Right renal pelvis (tissue), 4 donors: Measurements from ENCODE around the gene L3MBTL1. TPM values are rescaled to one million over a fixed set of nuclear protein-coding genes. Genes with fewer than 3 reads are reported as not detected.

Experiments used
- DNase-seq, 4 donors: peaks; one replicate each; pipeline ENCODE4 v3.0.0-alpha.2; 2013; ENCODE audit warnings: low read depth in 4 of 4, low spot score in 3 of 4, missing footprints in 1 of 4
- polyA plus RNA-seq, 4 donors: library from polyadenylated mRNA; unstranded; fragments of 120-200 nt; gene quantifications; one replicate each; pipeline ENCODE4 v1.2.1, GENCODE V29; 2013; ENCODE audit not compliant: insufficient read length in 4 of 4

Gene L3MBTL1
- polyA plus RNA-seq, 4 donors, result 12.4 to 18.7 (median 13.8) TPM

GRCh38 chr20:43554369-43554768, 46.9 kb downstream of the L3MBTL1 start:
- no peak for DNase-seq

GRCh38 chr20:43558412-43559146, 51.1 kb downstream of the L3MBTL1 start, which contains the start of gene SGK2:
Gene SGK2 (plus strand): TSS chr20:43559027. CDS start chr20:43566496, 7,469 bp downstream.
- DNase-seq, result peak; percentile 47 to 74 (median 66)

GRCh38 chr20:43559147-43559987, 51.9 kb downstream of the L3MBTL1 start:
- DNase-seq, result no peak

GRCh38 chr20:43560974-43561373, 53.5 kb downstream of the L3MBTL1 start:
- no peak for DNase-seq

GRCh38 chr20:43563429-43563828, 55.9 kb downstream of the L3MBTL1 start:
- no peak for DNase-seq

- no peak for DNase-seq
Measured at GRCh38 chr20:43563991-43564390, 56.5 kb downstream of the L3MBTL1 start.

- DNase-seq, result no peak
Measured at GRCh38 chr20:43564455-43564854, 57.0 kb downstream of the L3MBTL1 start.

- no peak for DNase-seq
Measured at GRCh38 chr20:43564993-43565757, 57.7 kb downstream of the L3MBTL1 start.

GRCh38 chr20:43565758-43566104, 58.2 kb downstream of the L3MBTL1 start:
- no peak for DNase-seq

GRCh38 chr20:43567477-43567876, 60.0 kb downstream of the L3MBTL1 start:
- no peak for DNase-seq

- no peak for DNase-seq
Measured at GRCh38 chr20:43568706-43569105, 61.2 kb downstream of the L3MBTL1 start.

- no peak for DNase-seq
Measured at GRCh38 chr20:43569282-43569681, 61.8 kb downstream of the L3MBTL1 start.

GRCh38 chr20:43570496-43570895, 63.0 kb downstream of the L3MBTL1 start:
- no peak for DNase-seq

- DNase-seq, result no peak
Measured at GRCh38 chr20:43571310-43571709, 63.8 kb downstream of the L3MBTL1 start.

- DNase-seq, result no peak
Measured at GRCh38 chr20:43571771-43572170, 64.3 kb downstream of the L3MBTL1 start.

GRCh38 chr20:43572891-43573290, 65.4 kb downstream of the L3MBTL1 start:
- DNase-seq, result no peak

GRCh38 chr20:43576108-43576507, 68.6 kb downstream of the L3MBTL1 start:
- DNase-seq, result no peak

GRCh38 chr20:43579861-43580793, 72.6 kb downstream of the L3MBTL1 start:
- no peak for DNase-seq

- no peak for DNase-seq
Measured at GRCh38 chr20:43583133-43583864, 75.8 kb downstream of the L3MBTL1 start.
